NT2/D1 (cell line): Measurements from ENCODE around the gene ENOX1.

ENCODE experiments used
- DNase-seq: peaks from one replicate; pipeline ENCODE4 v3.0.0-alpha.2; 2011; ENCODE audit warnings: low read depth, low spot score
- H3K27me3 ChIP-seq: 2 replicates; pipeline ENCODE4 v1.6.0; 2011; ENCODE audit warnings: mild to moderate bottlenecking; ENCODE audit not compliant: insufficient read length, insufficient read depth
- H3K36me3 ChIP-seq: 2 replicates; pipeline ENCODE4 v1.6.1; 2011; ENCODE audit warnings: mild to moderate bottlenecking, low read length, mixed read lengths; ENCODE audit not compliant: insufficient read depth, insufficient read length
- H3K4me1 ChIP-seq: 2 replicates; pipeline ENCODE4 v1.5.1; 2011; ENCODE audit not compliant: insufficient read depth, insufficient read length
- H3K4me3 ChIP-seq: 2 replicates; pipeline ENCODE4 v1.5.1; 2011; ENCODE audit warnings: low read depth; ENCODE audit not compliant: insufficient read length
- H3K9ac ChIP-seq: 2 replicates; pipeline ENCODE4 v1.6.0; 2011; ENCODE audit warnings: low read depth; ENCODE audit not compliant: insufficient read length
- H3K9me3 ChIP-seq: 2 replicates; pipeline ENCODE4 v1.5.1; 2011; ENCODE audit warnings: mild to moderate bottlenecking, low read length; ENCODE audit not compliant: insufficient read depth
- SUZ12 ChIP-seq: IDR thresholded peaks from 2 replicates; pipeline ENCODE4 v1.6.1; 2011; ENCODE audit not compliant: insufficient read length, insufficient read depth; ENCODE audit errors: extremely low read depth
- YY1 ChIP-seq: IDR thresholded peaks from 2 replicates; pipeline ENCODE4 v1.6.1; 2011; ENCODE audit not compliant: insufficient read length, insufficient read depth
- ZNF274 ChIP-seq: IDR thresholded peaks from 2 replicates; pipeline ENCODE4 v1.6.1; 2011; ENCODE audit warnings: mild to moderate bottlenecking, low read depth, low read length

The ENOX1 gene

GRCh38 chr13:43770871-43771270 is 15.9 kb downstream of the ENOX1 start:
- H3K4me1 ChIP-seq = no peaks in the 10 kb centered on the region
- TF ChIP-seq SUZ12 (no peak), YY1 (no peak), ZNF274 (no peak)
- no peak overlapping the region for H3K9ac ChIP-seq

GRCh38 chr13:43769529-43769928 is 17.2 kb downstream of the ENOX1 start:
- TF ChIP-seq SUZ12 = no peak
- no peaks in the 10 kb centered on the region for H3K27me3 ChIP-seq

More at GRCh38 chr13:43770871-43771270, 15.9 kb downstream of the ENOX1 start:
- Histone ChIP-seq H3K36me3 (no peaks in the 10 kb centered on the region), H3K9me3 (no peaks in the 10 kb centered on the region), H3K4me3 (no peak overlapping the region), H3K27me3 (no peaks in the 10 kb centered on the region)
- DNase-seq = no peak

GRCh38 chr13:43767341-43767931 is 19.3 kb downstream of the ENOX1 start:
- Histone ChIP-seq H3K9me3 (no peaks in the 10 kb centered on the region), H3K27me3 (no peaks in the 10 kb centered on the region), H3K9ac (no peak overlapping the region), H3K36me3 (no peaks in the 10 kb centered on the region), H3K4me1 (no peaks in the 10 kb centered on the region), H3K4me3 (no peak overlapping the region)
- TF ChIP-seq ZNF274 = no peak
- TF ChIP-seq SUZ12 = no peak
- no peak for DNase-seq

More at GRCh38 chr13:43769529-43769928, 17.2 kb downstream of the ENOX1 start:
- Histone ChIP-seq H3K36me3 (no peaks in the 10 kb centered on the region), H3K9me3 (no peaks in the 10 kb centered on the region), H3K9ac (no peak overlapping the region), H3K4me3 (no peak overlapping the region), H3K4me1 (no peaks in the 10 kb centered on the region)
- DNase-seq = no peak

GRCh38 chr13:43766725-43767124 is 20.0 kb downstream of the ENOX1 start:
- Histone ChIP-seq H3K4me3 (no peak overlapping the region), H3K36me3 (no peaks in the 10 kb centered on the region), H3K9me3 (no peaks in the 10 kb centered on the region), H3K9ac (no peak overlapping the region), H3K27me3 (no peaks in the 10 kb centered on the region), H3K4me1 (no peaks in the 10 kb centered on the region)
- no peak for DNase-seq
- TF ChIP-seq YY1 (no peak), SUZ12 (no peak), ZNF274 (no peak)

- no peak overlapping the region for H3K9ac ChIP-seq
- H3K36me3 ChIP-seq = no peaks in the 10 kb centered on the region
- TF ChIP-seq SUZ12 = no peak
- TF ChIP-seq YY1 = no peak
- no peak for TF ChIP-seq ZNF274
- no peak overlapping the region for H3K4me3 ChIP-seq
- H3K4me1 ChIP-seq = no peaks in the 10 kb centered on the region
- DNase-seq = no peak
- H3K27me3 ChIP-seq = no peaks in the 10 kb centered on the region
- H3K9me3 ChIP-seq = no peaks in the 10 kb centered on the region
These were observed 22.4 kb downstream of the ENOX1 start for GRCh38 chr13:43764349-43764748.

GRCh38 chr13:43763143-43763759 is 23.5 kb downstream of the ENOX1 start:
- no peak overlapping the region for H3K9ac ChIP-seq
- no peak for DNase-seq
- TF ChIP-seq ZNF274 (no peak), SUZ12 (no peak), YY1 (no peak)
- no peaks in the 10 kb centered on the region for H3K27me3 ChIP-seq
- no peaks in the 10 kb centered on the region for H3K9me3 ChIP-seq
- no peaks in the 10 kb centered on the region for H3K36me3 ChIP-seq
- H3K4me1 ChIP-seq = no peaks in the 10 kb centered on the region
- no peak overlapping the region for H3K4me3 ChIP-seq

- Histone ChIP-seq H3K4me3 (no peak overlapping the region), H3K27me3 (no peaks in the 10 kb centered on the region), H3K4me1 (no peaks in the 10 kb centered on the region), H3K36me3 (no peaks in the 10 kb centered on the region), H3K9me3 (no peaks in the 10 kb centered on the region), H3K9ac (no peak overlapping the region)
- DNase-seq = no peak
- TF ChIP-seq SUZ12 = no peak
- no peak for TF ChIP-seq ZNF274
- TF ChIP-seq YY1 = no peak
These were observed 25.0 kb downstream of the ENOX1 start for GRCh38 chr13:43761616-43762315.

GRCh38 chr13:43760257-43760656 is 26.5 kb downstream of the ENOX1 start:
- H3K27me3 ChIP-seq = no peaks in the 10 kb centered on the region
- H3K36me3 ChIP-seq = no peaks in the 10 kb centered on the region
- no peak overlapping the region for H3K4me3 ChIP-seq
- H3K4me1 ChIP-seq = no peaks in the 10 kb centered on the region
- no peaks in the 10 kb centered on the region for H3K9me3 ChIP-seq
- no peak for TF ChIP-seq YY1
- no peak for TF ChIP-seq ZNF274
- TF ChIP-seq SUZ12 = no peak
- no peak overlapping the region for H3K9ac ChIP-seq
- no peak for DNase-seq
